WTC11 (cell line): ENCODE results near the gene CTCF. TPM values are rescaled to one million over a fixed set of nuclear protein-coding genes. Genes with fewer than 3 reads are reported as not detected.

Source experiments
- ATAC-seq: fragments of 200-7000 bp; cut with Tn5 transposase; 2 replicates; pipeline ENCODE4 v1.10.0; 2021; ENCODE audit warnings: mild to moderate bottlenecking, moderate library complexity
- CTCF ChIA-PET: fragments of 300-600 bp; sonication (Branson Sonifier 250); formaldehyde crosslinking; loops from one replicate; lab custom pipeline; 2021; ENCODE audit warnings: antibody characterized with exemption; lab: Charles Lee
- POLR2A ChIA-PET: fragments of 350-600 bp; sonication (Branson Sonifier 250); formaldehyde crosslinking; loops from one replicate; lab custom pipeline; 2021; ENCODE audit warnings: antibody characterized with exemption; lab: Charles Lee
- DNase-seq: peaks from one replicate; pipeline ENCODE4 v3.0.0; 2021; ENCODE audit warnings: low spot score
- H3K27ac Mint-ChIP-seq: 2 replicates; pipeline ENCODE4 v1.8.0; 2021; ENCODE audit warnings: mixed read lengths
- H3K27me3 Mint-ChIP-seq: 2 replicates; pipeline ENCODE4 v1.8.0; 2021; ENCODE audit warnings: low read depth, mild to moderate bottlenecking, moderate library complexity, mixed read lengths
- H3K36me3 Mint-ChIP-seq: 2 replicates; pipeline ENCODE4 v1.8.0; 2021; ENCODE audit warnings: mixed read lengths
- H3K4me1 Mint-ChIP-seq: 2 replicates; pipeline ENCODE4 v1.8.0; 2022; ENCODE audit warnings: mixed read lengths
- H3K4me3 Mint-ChIP-seq: 2 replicates; pipeline ENCODE4 v1.8.0; 2021; ENCODE audit warnings: mild to moderate bottlenecking, moderate library complexity, mixed read lengths
- H3K9me3 Mint-ChIP-seq: 2 replicates; pipeline ENCODE4 v1.8.0; 2021; ENCODE audit warnings: mixed read lengths
- ATF6 ChIP-seq: sonication (generic); formaldehyde crosslinking; IDR thresholded peaks from 2 replicates; pipeline ENCODE4 v1.8.1; 2023; ENCODE audit warnings: mild to moderate bottlenecking, missing genetic modification reagents
- CREB1 ChIP-seq: sonication (generic); formaldehyde crosslinking; IDR thresholded peaks from 2 replicates; pipeline ENCODE4 v1.8.0; 2023; ENCODE audit warnings: mild to moderate bottlenecking, missing genetic modification reagents
- CTCF ChIP-seq: fragments of 200-600 bp; IDR thresholded peaks from 2 replicates; pipeline ENCODE4 v1.8.0; 2022; ENCODE audit warnings: antibody characterized with exemption
- E2F4 ChIP-seq: sonication (generic); formaldehyde crosslinking; IDR thresholded peaks from 2 replicates; pipeline ENCODE4 v1.8.1; 2022; ENCODE audit warnings: low read depth, mild to moderate bottlenecking, moderate library complexity, missing genetic modification reagents, borderline replicate concordance
- ELF4 ChIP-seq: sonication (generic); formaldehyde crosslinking; IDR thresholded peaks from 2 replicates; pipeline ENCODE4 v1.8.1; 2022; ENCODE audit warnings: low read depth, mild to moderate bottlenecking, moderate library complexity, missing genetic modification reagents
- GABPB1 ChIP-seq: sonication (generic); formaldehyde crosslinking; IDR thresholded peaks from 2 replicates; pipeline ENCODE4 v1.8.1; 2023; ENCODE audit warnings: mild to moderate bottlenecking, missing genetic modification reagents
- NR1H2 ChIP-seq: sonication (generic); formaldehyde crosslinking; IDR thresholded peaks from 2 replicates; pipeline ENCODE4 v1.9.0; 2021; ENCODE audit warnings: mild to moderate bottlenecking, moderate library complexity, missing genetic modification reagents
- OVOL2 ChIP-seq: fragments of 250-450 bp; sonication (Bioruptor Pico); IDR thresholded peaks from 2 replicates; pipeline ENCODE4 v1.9.0; 2021; ENCODE audit warnings: mild to moderate bottlenecking, borderline replicate concordance
- PREB ChIP-seq: sonication (generic); formaldehyde crosslinking; IDR thresholded peaks from 2 replicates; pipeline ENCODE4 v1.8.1; 2022; ENCODE audit warnings: mild to moderate bottlenecking, missing genetic modification reagents, moderate library complexity, borderline replicate concordance
- PRRX2 ChIP-seq: fragments of 250-450 bp; sonication (Bioruptor Pico); IDR thresholded peaks from 2 replicates; pipeline ENCODE4 v1.8.0; 2021; ENCODE audit warnings: mild to moderate bottlenecking
- RELA ChIP-seq: sonication (generic); formaldehyde crosslinking; IDR thresholded peaks from 2 replicates; pipeline ENCODE4 v1.8.1; 2022; ENCODE audit warnings: missing genetic modification reagents, mild to moderate bottlenecking, borderline replicate concordance
- SMAD3 ChIP-seq: sonication (generic); formaldehyde crosslinking; IDR thresholded peaks from 2 replicates; pipeline ENCODE4 v1.8.0; 2022; ENCODE audit warnings: missing genetic modification reagents, mild to moderate bottlenecking, borderline replicate concordance
- SOX15 ChIP-seq: fragments of 250-450 bp; sonication (Bioruptor Pico); IDR thresholded peaks from 2 replicates; pipeline ENCODE4 v1.9.0; 2021; ENCODE audit warnings: mild to moderate bottlenecking
- TP53 ChIP-seq: sonication (generic); formaldehyde crosslinking; IDR thresholded peaks from 2 replicates; pipeline ENCODE4 v1.8.1; 2023; ENCODE audit warnings: mild to moderate bottlenecking, missing genetic modification reagents
- USF2 ChIP-seq: sonication (generic); formaldehyde crosslinking; IDR thresholded peaks from 2 replicates; pipeline ENCODE4 v1.8.1; 2023; ENCODE audit warnings: mild to moderate bottlenecking, missing genetic modification reagents, moderate library complexity
- ZNF219 ChIP-seq: sonication (generic); formaldehyde crosslinking; IDR thresholded peaks from 2 replicates; pipeline ENCODE4 v1.8.0; 2023; ENCODE audit warnings: missing genetic modification reagents, mild to moderate bottlenecking, borderline replicate concordance
- ZNF396 ChIP-seq: fragments of 250-450 bp; sonication (Bioruptor Pico); IDR thresholded peaks from 2 replicates; pipeline ENCODE4 v1.8.0; 2021; ENCODE audit warnings: mild to moderate bottlenecking, moderate library complexity, borderline replicate concordance
- ZNF671 ChIP-seq: fragments of 250-450 bp; sonication (Bioruptor Pico); IDR thresholded peaks from 2 replicates; pipeline ENCODE4 v1.8.0; 2021; ENCODE audit warnings: mild to moderate bottlenecking
- total RNA-seq: library from RNA; stranded (reverse); gene quantifications from 3 replicates; pipeline ENCODE4 v1.2.3, GENCODE V29; 2021

CTCF gene
- total RNA-seq, 1 experiment from 2014 or later, result 55.4 TPM

- no peak for TF ChIP-seq SOX15
- TF ChIP-seq ZNF671 (CRISPR knock-in tag), result no peak
- TF ChIP-seq RELA, result no peak
- TF ChIP-seq NR1H2 (CRISPR knock-in tag), result no peak
- TF ChIP-seq OVOL2 (CRISPR knock-in tag), result no peak
- H3K27me3 Mint-ChIP-seq, result no peaks in the 10 kb centered on the region
- POLR2A ChIA-PET, result no interaction called here
Observed at GRCh38 chr16:67571981-67572431, 9.7 kb downstream of the CTCF start.

GRCh38 chr16:67579686-67580085, 17.4 kb downstream of the CTCF start:
- peaks cover 27% of the 10 kb centered on the region for H3K36me3 Mint-ChIP-seq
- no peak overlapping the region for H3K4me3 Mint-ChIP-seq
- ChIA-PET CTCF (interaction anchor here (1.0 to 1.2 kb wide), 3 partner anchors 33 to 304 kb away, joined by 3 to 4 read pairs (median 3); no protein-coding TSS in a partner anchor), POLR2A (no interaction called here)
- ATAC-seq (no peak), DNase-seq (no peak)
- no peaks in the 10 kb centered on the region for H3K27me3 Mint-ChIP-seq
- H3K4me1 Mint-ChIP-seq, result no peaks in the 10 kb centered on the region
- H3K9me3 Mint-ChIP-seq, result peaks cover 3% of the 10 kb centered on the region; the same call in 1 of the 2 replicates
- peak overlapping the region; percentile 74 for H3K27ac Mint-ChIP-seq
- no peak for TF ChIP-seq ZNF219 (CRISPR knock-in tag)
- no peak for TF ChIP-seq E2F4 (CRISPR knock-in tag)
- TF ChIP-seq ELF4 (CRISPR knock-in tag), result no peak
- no peak for TF ChIP-seq TP53 (CRISPR knock-in tag)
- no peak for TF ChIP-seq USF2 (CRISPR knock-in tag)
- TF ChIP-seq ATF6 (CRISPR knock-in tag), result no peak
- no peak for TF ChIP-seq CTCF
- TF ChIP-seq PRRX2 (CRISPR knock-in tag), result no peak
- no peak for TF ChIP-seq GABPB1 (CRISPR knock-in tag)
- no peak for TF ChIP-seq PREB (CRISPR knock-in tag)
- no peak for TF ChIP-seq CREB1 (CRISPR knock-in tag)
- no peak for TF ChIP-seq ZNF396 (CRISPR knock-in tag)
- no peak for TF ChIP-seq SMAD3

More at GRCh38 chr16:67571981-67572431, 9.7 kb downstream of the CTCF start:
- Mint-ChIP-seq H3K4me3 (no peak overlapping the region), H3K9me3 (peaks cover 3% of the 10 kb centered on the region; the same call in 1 of the 2 replicates), H3K27ac (no peak overlapping the region), H3K4me1 (peaks cover 3% of the 10 kb centered on the region; the same call in 1 of the 2 replicates), H3K36me3 (peaks cover 44% of the 10 kb centered on the region)
- CTCF ChIA-PET, result interaction anchor here (1.3 to 1.6 kb wide), 2 partner anchors 25 to 42 kb away, joined by 4 read pairs; no protein-coding TSS in a partner anchor
- ATAC-seq (no peak), DNase-seq (no peak)
